ENCODE data around the gene AP4M1.
A peak's percentile ranks its signal among the peaks of the same experiment; 100 is the strongest.

The AP4M1 gene

DNA sequence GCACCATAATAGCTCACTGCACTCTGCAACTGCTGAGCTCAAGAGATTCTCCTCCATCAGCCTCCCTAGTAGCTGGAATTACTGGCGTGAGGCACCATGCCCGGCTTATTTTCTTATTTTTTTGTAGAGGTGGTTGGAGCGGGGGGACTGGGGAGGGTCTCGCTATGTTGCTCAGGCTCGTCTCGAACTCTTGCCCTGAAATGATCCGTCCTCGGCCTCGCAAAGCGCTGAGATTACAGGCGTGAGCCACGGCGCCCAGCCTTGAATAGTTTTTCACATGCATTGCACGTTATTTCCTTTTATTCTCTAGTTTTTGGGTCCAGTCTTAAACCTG, 46.7 kb downstream of the AP4M1 start:
- DNase-seq (ENCODE audit: low read depth) = no peak
- H3K4me3 ChIP-seq (ENCODE audit: low read length) = peak overlapping the region; percentile 54
- TF ChIP-seq, protein P1, sequence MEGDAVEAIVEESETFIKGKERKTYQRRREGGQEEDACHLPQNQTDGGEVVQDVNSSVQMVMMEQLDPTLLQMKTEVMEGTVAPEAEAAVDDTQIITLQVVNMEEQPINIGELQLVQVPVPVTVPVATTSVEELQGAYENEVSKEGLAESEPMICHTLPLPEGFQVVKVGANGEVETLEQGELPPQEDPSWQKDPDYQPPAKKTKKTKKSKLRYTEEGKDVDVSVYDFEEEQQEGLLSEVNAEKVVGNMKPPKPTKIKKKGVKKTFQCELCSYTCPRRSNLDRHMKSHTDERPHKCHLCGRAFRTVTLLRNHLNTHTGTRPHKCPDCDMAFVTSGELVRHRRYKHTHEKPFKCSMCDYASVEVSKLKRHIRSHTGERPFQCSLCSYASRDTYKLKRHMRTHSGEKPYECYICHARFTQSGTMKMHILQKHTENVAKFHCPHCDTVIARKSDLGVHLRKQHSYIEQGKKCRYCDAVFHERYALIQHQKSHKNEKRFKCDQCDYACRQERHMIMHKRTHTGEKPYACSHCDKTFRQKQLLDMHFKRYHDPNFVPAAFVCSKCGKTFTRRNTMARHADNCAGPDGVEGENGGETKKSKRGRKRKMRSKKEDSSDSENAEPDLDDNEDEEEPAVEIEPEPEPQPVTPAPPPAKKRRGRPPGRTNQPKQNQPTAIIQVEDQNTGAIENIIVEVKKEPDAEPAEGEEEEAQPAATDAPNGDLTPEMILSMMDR (conservative IDR thresholded peaks at IDR 0.05; ENCODE audit: low read length) = no peak

DNA sequence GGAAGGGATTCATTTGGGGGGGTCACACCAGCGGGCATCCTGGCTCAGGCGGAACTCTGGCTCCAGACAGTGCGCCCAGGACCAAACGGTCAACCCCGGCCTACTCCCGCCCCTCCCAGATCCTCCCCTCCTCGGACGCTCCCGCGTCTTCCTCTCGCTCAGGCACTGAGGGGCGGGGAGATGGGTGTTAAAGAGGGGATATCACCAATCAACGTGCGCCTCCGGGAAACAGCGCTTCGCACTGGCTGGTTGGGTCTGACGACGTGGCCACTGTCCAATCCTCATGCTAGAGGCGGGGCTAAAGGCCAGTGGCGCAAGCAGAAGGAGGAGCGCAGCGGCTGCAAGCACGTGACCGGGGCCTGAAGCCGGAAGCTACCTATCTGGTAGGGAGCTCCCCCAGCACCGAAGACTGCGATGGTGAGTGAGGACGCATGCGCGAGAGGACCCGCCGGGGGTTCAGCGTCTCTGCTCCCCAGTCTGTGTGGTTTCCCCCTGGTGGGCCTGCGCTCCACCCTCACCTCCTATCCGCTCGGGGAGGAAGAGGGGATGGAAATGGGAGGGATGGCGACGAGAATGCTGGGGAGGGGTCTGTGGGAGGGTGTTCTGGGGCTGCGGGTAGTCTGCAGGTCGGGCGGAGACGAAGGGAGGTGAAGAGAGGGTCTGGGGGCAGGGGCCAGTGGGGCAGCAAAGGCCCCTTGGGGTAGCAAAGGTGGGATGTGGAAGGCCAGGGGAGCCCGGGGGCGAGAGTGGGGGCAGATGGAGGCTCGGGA, 47.3 kb downstream of the AP4M1 start, which contains the start of gene LAMTOR4:
Gene LAMTOR4, plus strand, starts transcription at position 360 of the 770 bp plus-strand sequence. Its CDS starts 55 bp downstream, at position 415.
- TF ChIP-seq, protein P1 (conservative IDR thresholded peaks at IDR 0.05; ENCODE audit: low read length) = no peak
- DNase-seq (ENCODE audit: low read depth) = peak; percentile 99
- peak within 1 kb of the TSS; percentile 100 for H3K4me3 ChIP-seq (ENCODE audit: low read length)

DNA sequence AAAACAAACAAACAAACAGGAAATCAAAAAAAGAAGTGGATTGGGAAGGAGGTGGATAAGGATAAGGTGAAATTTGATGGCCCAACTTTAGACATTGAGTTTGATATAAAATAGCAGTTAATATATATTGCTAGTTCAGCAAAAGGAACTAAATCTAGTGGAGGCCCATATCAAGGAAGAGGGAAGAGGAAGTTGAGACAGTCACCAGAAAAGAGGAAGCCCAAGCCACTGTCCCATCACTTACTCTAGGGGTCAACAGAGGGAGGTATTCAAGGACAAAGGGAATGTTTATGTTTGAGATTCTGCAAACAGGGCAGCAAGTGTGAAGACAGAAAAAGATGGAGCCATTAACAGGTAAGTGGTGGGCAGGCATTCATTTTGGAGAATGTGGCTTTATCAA, 51.0 kb downstream of the AP4M1 start:
- no peak overlapping the region for H3K4me3 ChIP-seq (ENCODE audit: low read length)
- TF ChIP-seq, protein P1 (conservative IDR thresholded peaks at IDR 0.05; ENCODE audit: low read length) = no peak
- no peak for DNase-seq (ENCODE audit: low read depth)

DNA sequence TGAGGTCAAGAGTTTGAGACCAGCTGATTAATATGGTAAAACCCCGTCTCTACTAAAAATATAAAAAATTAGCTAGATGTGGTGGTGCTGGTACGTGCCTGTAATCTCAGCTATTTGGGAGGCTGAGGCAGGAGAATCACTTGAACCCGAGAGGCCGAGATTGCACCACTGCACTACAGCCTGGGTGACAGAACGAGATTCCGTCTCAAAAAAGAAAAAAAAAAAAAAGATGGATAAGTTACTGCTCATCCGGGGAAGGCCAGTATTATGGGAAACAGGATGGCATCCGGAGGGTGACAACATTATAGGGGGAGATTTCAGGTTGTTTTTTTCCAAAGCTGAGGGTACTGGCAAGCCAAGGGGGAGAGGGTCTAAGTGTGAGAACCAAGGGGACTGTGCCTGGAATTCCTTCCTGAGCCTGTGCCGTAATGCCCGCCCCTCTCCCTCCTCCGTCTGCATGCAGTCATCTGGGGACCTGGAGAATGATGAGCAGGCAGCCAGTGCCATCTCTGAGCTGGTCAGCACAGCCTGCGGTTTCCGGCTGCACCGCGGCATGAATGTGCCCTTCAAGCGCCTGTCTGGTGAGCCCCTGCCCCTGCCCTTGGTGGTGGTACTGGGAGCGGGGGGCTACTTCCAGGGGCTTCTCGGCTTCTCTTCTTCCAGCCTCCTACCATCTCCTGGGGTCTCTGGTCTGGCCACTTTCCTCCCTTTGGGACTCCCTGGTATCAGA, 51.7 kb downstream of the AP4M1 start:
- H3K4me3 ChIP-seq (ENCODE audit: low read length) = no peak overlapping the region
- no peak for DNase-seq (ENCODE audit: low read depth)
- TF ChIP-seq, protein P1 (conservative IDR thresholded peaks at IDR 0.05; ENCODE audit: low read length) = no peak

DNA sequence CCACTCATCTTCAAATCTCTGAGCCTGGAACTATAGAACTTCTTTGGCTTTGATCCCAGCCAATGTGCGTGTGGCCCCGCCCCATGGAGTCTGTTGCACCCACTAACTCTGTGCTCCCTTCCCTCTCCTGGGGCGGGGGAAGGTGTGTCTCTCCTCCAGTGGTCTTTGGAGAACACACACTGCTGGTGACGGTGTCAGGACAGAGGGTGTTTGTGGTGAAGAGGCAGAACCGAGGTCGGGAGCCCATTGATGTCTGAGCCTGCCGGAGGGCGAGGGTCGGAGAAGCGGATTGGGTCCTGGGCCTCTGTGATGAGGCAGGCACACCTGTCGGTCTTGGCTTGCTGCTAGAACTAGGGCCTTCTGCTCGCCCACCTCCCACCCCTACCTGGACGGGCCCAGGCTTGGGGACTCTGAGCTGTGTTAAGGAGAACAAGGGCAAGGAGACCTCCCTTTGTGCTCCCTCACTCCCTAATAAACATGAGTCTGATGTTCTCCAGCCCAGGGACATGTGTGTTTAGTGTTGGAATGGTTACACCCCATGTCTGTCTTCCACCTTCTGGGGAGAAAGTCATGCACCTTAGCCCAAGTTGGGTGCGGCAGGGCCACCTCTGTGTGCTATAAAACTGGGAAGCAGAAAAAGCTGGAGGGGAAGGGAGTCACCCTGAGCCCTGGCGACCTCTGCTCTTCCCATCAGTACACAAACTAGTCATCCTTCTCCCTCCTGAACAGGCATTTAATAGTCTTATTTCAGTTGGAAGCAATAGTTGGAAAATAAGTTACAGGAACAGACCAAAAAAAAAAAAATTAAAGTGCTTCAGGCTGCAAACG, 52.5 kb downstream of the AP4M1 start:
- TF ChIP-seq, protein P1 (conservative IDR thresholded peaks at IDR 0.05; ENCODE audit: low read length) = no peak
- no peak overlapping the region for H3K4me3 ChIP-seq (ENCODE audit: low read length)
- no peak for DNase-seq (ENCODE audit: low read depth)

DNA sequence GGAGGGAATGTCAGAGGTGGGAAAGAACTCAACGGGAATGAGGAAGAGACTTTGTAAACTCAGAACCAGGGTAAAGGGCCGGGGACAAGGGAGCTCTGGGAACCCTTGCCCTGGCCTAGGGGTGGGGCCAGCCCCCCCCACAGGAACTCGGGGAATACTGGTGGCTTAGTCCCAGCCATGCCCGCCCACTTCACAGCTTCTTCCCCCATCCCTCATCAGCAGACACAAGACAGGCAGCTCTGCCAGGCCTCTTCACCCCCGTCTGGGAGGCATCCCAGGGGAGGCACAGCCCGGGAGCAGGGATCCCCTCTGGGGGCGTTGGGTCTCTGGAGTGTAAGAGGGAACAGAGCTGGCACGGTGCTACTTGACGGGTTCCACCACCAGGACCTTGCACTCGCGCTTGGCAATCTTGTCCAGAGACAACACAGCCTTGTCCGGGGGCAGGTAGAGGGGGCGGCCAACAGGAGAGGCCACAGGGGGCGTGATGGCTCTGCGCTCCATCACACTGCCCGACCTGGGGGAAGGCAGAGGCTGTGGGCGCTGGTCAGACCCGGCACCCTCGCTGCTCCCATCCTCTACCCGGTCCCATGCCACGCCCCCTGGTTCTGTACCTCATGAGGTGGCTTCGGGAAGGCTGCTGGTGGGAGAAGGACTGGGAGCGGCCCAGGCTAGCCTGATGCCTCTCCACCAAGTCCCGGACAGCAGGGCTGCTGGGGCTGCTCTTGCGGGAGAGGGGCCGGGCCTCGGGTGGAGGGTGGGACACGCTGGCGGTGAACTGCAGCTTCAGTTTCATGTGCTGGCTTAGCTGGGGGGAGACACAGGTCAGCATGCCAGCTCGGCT, 53.4 kb downstream of the AP4M1 start:
- TF ChIP-seq, protein P1 (conservative IDR thresholded peaks at IDR 0.05; ENCODE audit: low read length) = no peak
- no peak overlapping the region for H3K4me3 ChIP-seq (ENCODE audit: low read length)
- DNase-seq (ENCODE audit: low read depth) = no peak
